H1 (cell line): ENCODE data around the gene PFKP. TPM values are rescaled to one million over a fixed set of nuclear protein-coding genes. Genes with fewer than 3 reads are reported as not detected.

Experiments
- CTBP2 ChIP-seq: IDR thresholded peaks from 2 replicates; pipeline ENCODE4 v1.7.0; 2011; ENCODE audit warnings: borderline replicate concordance, mild to moderate bottlenecking, moderate library complexity, mixed read lengths, low read length; ENCODE audit not compliant: insufficient read depth, insufficient read length
- MAX ChIP-seq: IDR thresholded peaks from 2 replicates; pipeline ENCODE4 v1.6.1; 2012; ENCODE audit warnings: inconsistent platforms
- NANOG ChIP-seq: IDR thresholded peaks from 2 replicates; pipeline ENCODE4 v1.6.1; 2011; ENCODE audit warnings: low read length, low read depth, mild to moderate bottlenecking, inconsistent platforms; ENCODE audit not compliant: insufficient read depth, poor library complexity, severe bottlenecking
- POLR2AphosphoS5 ChIP-seq: IDR thresholded peaks from 2 replicates; pipeline ENCODE4 v1.6.1; 2011; ENCODE audit warnings: low read depth, low read length
- ZNF274 ChIP-seq: IDR thresholded peaks from 2 replicates; pipeline ENCODE4 v1.7.0; 2012; ENCODE audit warnings: low read length, borderline replicate concordance; ENCODE audit errors: extremely low read depth
- polyA plus RNA-seq, 7 experiments: library from polyadenylated mRNA; depleted of rRNA in 3 of 7; stranded (reverse) in 5 of 7; unstranded in 2 of 7; fragments of >200 nt in 5 of 7; fragments of 200-250 nt in 2 of 7; gene quantifications; 1 replicate in 5 of 7; 2 replicates in 1 of 7; 4 replicates in 1 of 7; pipeline versions ENCODE4 v1.2.1 to v1.2.3, GENCODE V29; 2011 to 2013; ENCODE audit warnings: missing spikeins in 2 of 7, mixed read lengths in 2 of 7
- total RNA-seq: library from RNA; stranded (reverse); fragmentation: NEBNext Ultra II Directional; extraction: Animal tissue kit (Norgen Biotek cat#: 25700); gene quantifications from 2 replicates; pipeline ENCODE4 v1.2.1, GENCODE V29; 2021

PFKP gene
- total and polyA plus RNA-seq, 2 of the 8 experiments (the other 6 are each of a cell fraction or from before 2014, with no cell fraction given), result 51.2 to 128 TPM

GRCh38 chr10:3159152-3159551, 91.8 kb downstream of the PFKP start (continued):
- TF ChIP-seq CTBP2 (no peak), ZNF274 (no peak), NANOG (no peak), MAX (no peak), POLR2AphosphoS5 (no peak)
